ENCODE measurements around the gene LIMCH1.

Gene LIMCH1

GRCh38 chr4:41683326-41683725 is 145.4 kb downstream of the LIMCH1 start:
- no peak overlapping the region for H3K14ac ChIP-seq (ENCODE audit: low read length)
- H3K9ac ChIP-seq (ENCODE audit: low read depth, low read length, poor library complexity), result no peak overlapping the region
- no peak overlapping the region for H2BK5ac ChIP-seq (ENCODE audit: low read length)
- H2BK12ac ChIP-seq (ENCODE audit: low read length), result no peak overlapping the region
- no peak overlapping the region for H3K18ac ChIP-seq (ENCODE audit: low read length)
- H3K4ac ChIP-seq (ENCODE audit: low read length), result no peak overlapping the region
- no peak overlapping the region for H3K4me2 ChIP-seq (ENCODE audit: insufficient read depth, low read length, poor library complexity, severe bottlenecking)
- H3K9me3 ChIP-seq (replicated peaks in 1 of 2; ENCODE audit: control insufficient read depth in 2 of 2, insufficient read depth in 1 of 2, low read depth in 1 of 2, low read length in 2 of 2), result no peaks in the 10 kb centered on the region
- H3K4me3 ChIP-seq (ENCODE audit: low read length in 2 of 2), result no peak overlapping the region
- H3K23ac ChIP-seq (ENCODE audit: low read depth, low read length, poor library complexity), result no peak overlapping the region
- no peak overlapping the region for H4K91ac ChIP-seq (ENCODE audit: low read depth, low read length, poor library complexity)
- H2AK5ac ChIP-seq (ENCODE audit: low read depth, low read length), result no peak overlapping the region
- H3K27ac ChIP-seq (replicated peaks; ENCODE audit: low read length), result no peak overlapping the region
- no peak overlapping the region for H2BK15ac ChIP-seq (ENCODE audit: low read length)
- no peaks in the 10 kb centered on the region for H3K79me1 ChIP-seq (ENCODE audit: low read depth, low read length)
- H4K8ac ChIP-seq (ENCODE audit: low read depth, low read length), result no peak overlapping the region
- peaks cover 3 to 76% of the 10 kb centered on the region in 2 donors for H3K36me3 ChIP-seq (replicated peaks in 1 of 2; ENCODE audit: control insufficient read depth in 2 of 2, insufficient read depth in 2 of 2, low read length in 2 of 2)
- H3K4me1 ChIP-seq (ENCODE audit: control insufficient read depth in 2 of 2, insufficient read depth in 1 of 2, low read depth in 1 of 2, low read length in 2 of 2), result no peaks in the 10 kb centered on the region
- H2AFZ ChIP-seq (ENCODE audit: low read length), result no peak overlapping the region
- H3K27me3 ChIP-seq (ENCODE audit: control insufficient read depth in 3 of 3, insufficient read depth in 3 of 3, low read depth in 1 of 3, low read length in 3 of 3), result no peaks in the 10 kb centered on the region
- no peak for DNase-seq (ENCODE audit: low spot score)
- no peak overlapping the region for H2BK120ac ChIP-seq (ENCODE audit: low read depth, low read length)

GRCh38 chr4:41686893-41687292 is 148.9 kb downstream of the LIMCH1 start:
- H3K18ac ChIP-seq (ENCODE audit: low read length), result no peak overlapping the region
- H2AK5ac ChIP-seq (ENCODE audit: low read depth, low read length), result no peak overlapping the region
- peaks cover 2 to 91% of the 10 kb centered on the region in 2 donors for H3K36me3 ChIP-seq (replicated peaks in 1 of 2; ENCODE audit: control insufficient read depth in 2 of 2, insufficient read depth in 2 of 2, low read length in 2 of 2)
- H4K8ac ChIP-seq (ENCODE audit: low read depth, low read length), result no peak overlapping the region
- DNase-seq (ENCODE audit: low spot score), result no peak
- H3K4me2 ChIP-seq (ENCODE audit: insufficient read depth, low read length, poor library complexity, severe bottlenecking), result no peak overlapping the region
- no peaks in the 10 kb centered on the region for H3K79me1 ChIP-seq (ENCODE audit: low read depth, low read length)
- no peak overlapping the region for H3K9ac ChIP-seq (ENCODE audit: low read depth, low read length, poor library complexity)
- H3K27ac ChIP-seq (replicated peaks; ENCODE audit: low read length), result no peak overlapping the region
- H2AFZ ChIP-seq (ENCODE audit: low read length), result no peak overlapping the region
- no peak overlapping the region for H3K4ac ChIP-seq (ENCODE audit: low read length)
- no CpG with 5 or more reads among the region's 8 CpGs for WGBS, 2 donors (ENCODE audit: extremely low coverage in 2 of 2, insufficient read length in 2 of 2, insufficient replicate concordance in 1 of 2)
- no peaks in the 10 kb centered on the region for H3K9me3 ChIP-seq (replicated peaks in 1 of 2; ENCODE audit: control insufficient read depth in 2 of 2, insufficient read depth in 1 of 2, low read depth in 1 of 2, low read length in 2 of 2)
- no peaks in the 10 kb centered on the region for H3K4me1 ChIP-seq (ENCODE audit: control insufficient read depth in 2 of 2, insufficient read depth in 1 of 2, low read depth in 1 of 2, low read length in 2 of 2)
- no peak overlapping the region for H2BK15ac ChIP-seq (ENCODE audit: low read length)
- H3K4me3 ChIP-seq (ENCODE audit: low read length in 2 of 2), result no peak overlapping the region
- H2BK120ac ChIP-seq (ENCODE audit: low read depth, low read length), result no peak overlapping the region
- no peak overlapping the region for H2BK12ac ChIP-seq (ENCODE audit: low read length)
- no peak overlapping the region for H3K23ac ChIP-seq (ENCODE audit: low read depth, low read length, poor library complexity)
- no peak overlapping the region for H2BK5ac ChIP-seq (ENCODE audit: low read length)
- H4K91ac ChIP-seq (ENCODE audit: low read depth, low read length, poor library complexity), result no peak overlapping the region
- no peaks in the 10 kb centered on the region for H3K27me3 ChIP-seq (ENCODE audit: control insufficient read depth in 3 of 3, insufficient read depth in 3 of 3, low read depth in 1 of 3, low read length in 3 of 3)
- no peak overlapping the region for H3K14ac ChIP-seq (ENCODE audit: low read length)

GRCh38 chr4:41687971-41688370 is 150.0 kb downstream of the LIMCH1 start:
- Histone ChIP-seq H2BK15ac (ENCODE audit: low read length) (no peak overlapping the region), H3K9ac (ENCODE audit: low read depth, low read length, poor library complexity) (no peak overlapping the region), H3K27ac (replicated peaks; ENCODE audit: low read length) (no peak overlapping the region), H2AK5ac (ENCODE audit: low read depth, low read length) (no peak overlapping the region), H3K14ac (ENCODE audit: low read length) (no peak overlapping the region), H3K18ac (ENCODE audit: low read length) (no peak overlapping the region), H3K9me3 (replicated peaks in 1 of 2; ENCODE audit: control insufficient read depth in 2 of 2, insufficient read depth in 1 of 2, low read depth in 1 of 2, low read length in 2 of 2) (no peaks in the 10 kb centered on the region), H2BK120ac (ENCODE audit: low read depth, low read length) (no peak overlapping the region), H2AFZ (ENCODE audit: low read length) (no peak overlapping the region), H3K4ac (ENCODE audit: low read length) (no peak overlapping the region), H3K27me3 (ENCODE audit: control insufficient read depth in 3 of 3, insufficient read depth in 3 of 3, low read depth in 1 of 3, low read length in 3 of 3) (no peaks in the 10 kb centered on the region), H3K36me3 (replicated peaks in 1 of 2; ENCODE audit: control insufficient read depth in 2 of 2, insufficient read depth in 2 of 2, low read length in 2 of 2) (peaks cover 2 to 89% of the 10 kb centered on the region in 2 donors), H3K4me2 (ENCODE audit: insufficient read depth, low read length, poor library complexity, severe bottlenecking) (no peak overlapping the region), H4K91ac (ENCODE audit: low read depth, low read length, poor library complexity) (no peak overlapping the region), H4K8ac (ENCODE audit: low read depth, low read length) (no peak overlapping the region), H3K79me1 (ENCODE audit: low read depth, low read length) (no peaks in the 10 kb centered on the region), H2BK12ac (ENCODE audit: low read length) (no peak overlapping the region), H3K4me1 (ENCODE audit: control insufficient read depth in 2 of 2, insufficient read depth in 1 of 2, low read depth in 1 of 2, low read length in 2 of 2) (no peaks in the 10 kb centered on the region), H3K4me3 (ENCODE audit: low read length in 2 of 2) (no peak overlapping the region), H2BK5ac (ENCODE audit: low read length) (no peak overlapping the region), H3K23ac (ENCODE audit: low read depth, low read length, poor library complexity) (no peak overlapping the region)
- no CpG with 5 or more reads among the region's 5 CpGs for WGBS, 2 donors (ENCODE audit: extremely low coverage in 2 of 2, insufficient read length in 2 of 2, insufficient replicate concordance in 1 of 2)
- no peak for DNase-seq (ENCODE audit: low spot score)

GRCh38 chr4:41692717-41693345 is 154.9 kb downstream of the LIMCH1 start:
- Histone ChIP-seq H4K8ac (ENCODE audit: low read depth, low read length) (no peak overlapping the region), H3K18ac (ENCODE audit: low read length) (no peak overlapping the region), H3K9me3 (replicated peaks in 1 of 2; ENCODE audit: control insufficient read depth in 2 of 2, insufficient read depth in 1 of 2, low read depth in 1 of 2, low read length in 2 of 2) (no peaks in the 10 kb centered on the region), H3K79me1 (ENCODE audit: low read depth, low read length) (no peaks in the 10 kb centered on the region), H3K4ac (ENCODE audit: low read length) (no peak overlapping the region), H2BK120ac (ENCODE audit: low read depth, low read length) (no peak overlapping the region), H2AK5ac (ENCODE audit: low read depth, low read length) (no peak overlapping the region), H2AFZ (ENCODE audit: low read length) (peak overlapping the region; percentile 61), H3K23ac (ENCODE audit: low read depth, low read length, poor library complexity) (no peak overlapping the region), H2BK12ac (ENCODE audit: low read length) (no peak overlapping the region), H4K91ac (ENCODE audit: low read depth, low read length, poor library complexity) (no peak overlapping the region), H3K4me3 (ENCODE audit: low read length in 2 of 2) (no peak overlapping the region), H3K9ac (ENCODE audit: low read depth, low read length, poor library complexity) (no peak overlapping the region), H3K14ac (ENCODE audit: low read length) (no peak overlapping the region), H3K4me2 (ENCODE audit: insufficient read depth, low read length, poor library complexity, severe bottlenecking) (no peak overlapping the region), H3K4me1 (ENCODE audit: control insufficient read depth in 2 of 2, insufficient read depth in 1 of 2, low read depth in 1 of 2, low read length in 2 of 2) (no peaks in the 10 kb centered on the region), H3K27ac (replicated peaks; ENCODE audit: low read length) (no peak overlapping the region), H3K36me3 (replicated peaks in 1 of 2; ENCODE audit: control insufficient read depth in 2 of 2, insufficient read depth in 2 of 2, low read length in 2 of 2) (peaks cover 2 to 42% of the 10 kb centered on the region in 2 donors), H2BK15ac (ENCODE audit: low read length) (no peak overlapping the region), H2BK5ac (ENCODE audit: low read length) (no peak overlapping the region), H3K27me3 (ENCODE audit: control insufficient read depth in 3 of 3, insufficient read depth in 3 of 3, low read depth in 1 of 3, low read length in 3 of 3) (no peaks in the 10 kb centered on the region)
- DNase-seq (ENCODE audit: low spot score), result peak; percentile 62
- WGBS, 2 donors (ENCODE audit: extremely low coverage in 2 of 2, insufficient read length in 2 of 2, insufficient replicate concordance in 1 of 2), result no CpG with 5 or more reads among the region's 12 CpGs
